CD4-positive, CD25-positive, alpha-beta regulatory T cell (primary cell): ENCODE data around the gene MAGI1. TPM values are rescaled to one million over a fixed set of nuclear protein-coding genes. Genes with fewer than 3 reads are reported as not detected.

Source experiments
- ATAC-seq, 2 donors: fragments of 150-1000 bp; cut with Tn5 transposase; one replicate each; pipeline ENCODE4 v1.10.0; 2021; ENCODE audit warnings: low read depth in 2 of 2, moderate number of reproducible peaks in 2 of 2, moderate library complexity in 1 of 2
- DNase-seq, 3 donors: peaks; one replicate each; pipeline versions ENCODE4 v3.0.0 to v3.0.0-alpha.2; 2012 to 2022; ENCODE audit warnings: mixed read lengths in 1 of 3
- H3K27ac ChIP-seq: one replicate; pipeline ENCODE4 v1.7.0; 2013; ENCODE audit warnings: mild to moderate bottlenecking, low read length; ENCODE audit not compliant: insufficient read depth, poor library complexity, severe bottlenecking
- H3K27me3 ChIP-seq: one replicate; pipeline ENCODE4 v1.7.0; 2013; ENCODE audit warnings: low read length; ENCODE audit not compliant: control insufficient read depth, insufficient read depth
- H3K36me3 ChIP-seq: one replicate; pipeline ENCODE4 v1.7.0; 2013; ENCODE audit warnings: mild to moderate bottlenecking, low read length, moderate library complexity; ENCODE audit not compliant: control insufficient read depth, insufficient read depth
- H3K4me1 ChIP-seq: 2 replicates; pipeline ENCODE4 v1.7.0; 2013; ENCODE audit warnings: mild to moderate bottlenecking, low read length; ENCODE audit not compliant: insufficient read depth, control insufficient read depth, poor library complexity, severe bottlenecking
- H3K4me3 ChIP-seq: one replicate; pipeline ENCODE4 v1.7.0; 2013; ENCODE audit warnings: low read depth, mild to moderate bottlenecking, low read length, moderate library complexity
- H3K9me3 ChIP-seq, 2 experiments: 1 replicate in 1 of 2; 2 replicates in 1 of 2; pipeline ENCODE4 v1.7.0; 2013; ENCODE audit warnings: low read length in 2 of 2, mild to moderate bottlenecking in 1 of 2, moderate library complexity in 1 of 2; ENCODE audit not compliant: control insufficient read depth in 2 of 2
- H3K27ac Mint-ChIP-seq, 3 donors: one replicate each; pipeline ENCODE4 v1.8.0; 2020 to 2022; ENCODE audit warnings: mild to moderate bottlenecking in 3 of 3, mixed read lengths in 3 of 3, moderate library complexity in 2 of 3
- H3K27me3 Mint-ChIP-seq: one replicate; pipeline ENCODE4 v1.8.0; 2022; ENCODE audit warnings: mild to moderate bottlenecking, mixed read lengths
- H3K36me3 Mint-ChIP-seq: one replicate; pipeline ENCODE4 v1.8.0; 2020; ENCODE audit warnings: mixed read lengths
- H3K4me1 Mint-ChIP-seq, 4 donors: one replicate each; pipeline ENCODE4 v1.8.0; 2020 to 2022; ENCODE audit warnings: mixed read lengths in 4 of 4, mild to moderate bottlenecking in 1 of 4
- H3K4me3 Mint-ChIP-seq, 4 donors: one replicate each; pipeline ENCODE4 v1.8.0; 2020 to 2022; ENCODE audit warnings: mild to moderate bottlenecking in 4 of 4, mixed read lengths in 4 of 4, moderate library complexity in 3 of 4
- H3K9me3 Mint-ChIP-seq, 7 donors: one replicate each; pipeline ENCODE4 v1.8.0; 2020 to 2022; ENCODE audit warnings: mixed read lengths in 7 of 7, mild to moderate bottlenecking in 3 of 7, moderate library complexity in 2 of 7
- polyA plus RNA-seq, 4 donors: library from polyadenylated mRNA; unstranded; fragments of 300-500 nt; fragmentation: Illumina TruSeq; gene quantifications; one replicate each; pipeline ENCODE4 v1.2.3, GENCODE V29; 2021
- total RNA-seq: library from RNA; stranded (reverse); gene quantifications from one replicate; pipeline ENCODE4 v1.2.3, GENCODE V29; 2022

Gene MAGI1
- total and polyA plus RNA-seq, 5 donors from 2014 or later, result 0.10 to 0.44 (median 0.19) TPM; not detected in 1

DNA sequence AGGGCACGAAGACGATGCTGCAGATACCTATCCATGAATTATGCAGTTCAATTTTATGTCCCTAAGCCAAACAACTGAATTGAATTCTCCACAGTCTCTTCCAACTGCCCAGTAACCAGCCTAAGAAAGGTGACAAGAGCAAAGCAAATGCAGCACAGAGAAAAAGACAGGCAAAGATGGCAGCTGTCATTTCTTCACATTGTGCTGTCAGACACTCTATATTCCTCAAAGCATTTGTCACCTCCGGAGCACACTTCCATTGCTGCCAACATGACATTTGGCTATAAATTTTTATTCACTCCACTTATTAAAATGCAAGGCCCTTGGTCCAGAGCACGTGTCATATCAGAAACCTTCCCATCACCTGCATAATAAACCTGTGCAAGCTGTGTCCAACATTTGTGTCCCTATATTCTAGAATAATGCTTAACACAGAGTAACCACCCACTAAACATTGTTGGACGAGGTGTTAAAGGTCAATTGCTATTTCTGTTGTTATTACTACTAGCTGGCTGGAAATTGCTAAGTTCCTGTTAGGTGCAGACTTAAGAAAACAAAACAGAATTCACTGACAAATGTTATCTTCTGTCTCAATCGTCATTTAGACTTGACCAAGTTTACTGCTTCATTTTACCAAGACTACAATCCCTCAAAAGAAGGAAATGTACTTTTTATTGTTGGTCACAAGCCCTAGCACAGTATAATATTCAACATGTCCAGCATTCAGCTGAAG is 89.7 kb downstream of the MAGI1 start:
- H3K27ac ChIP-seq, result no peak overlapping the region
- H3K4me3 Mint-ChIP-seq, result no peak overlapping the region
- H3K4me1 Mint-ChIP-seq, result no peaks in the 10 kb centered on the region
- no peak overlapping the region for H3K4me3 ChIP-seq
- peaks cover 0 to 2% (median 0%) of the 10 kb centered on the region in 7 donors for H3K9me3 Mint-ChIP-seq
- H3K27me3 Mint-ChIP-seq, result no peaks in the 10 kb centered on the region
- no peaks in the 10 kb centered on the region for H3K27me3 ChIP-seq
- H3K36me3 ChIP-seq, result no peaks in the 10 kb centered on the region
- no peak for ATAC-seq
- no peak overlapping the region for H3K27ac Mint-ChIP-seq
- H3K4me1 ChIP-seq, result no peaks in the 10 kb centered on the region
- no peak for DNase-seq
- H3K36me3 Mint-ChIP-seq, result no peaks in the 10 kb centered on the region
- H3K9me3 ChIP-seq, result no peaks in the 10 kb centered on the region

DNA sequence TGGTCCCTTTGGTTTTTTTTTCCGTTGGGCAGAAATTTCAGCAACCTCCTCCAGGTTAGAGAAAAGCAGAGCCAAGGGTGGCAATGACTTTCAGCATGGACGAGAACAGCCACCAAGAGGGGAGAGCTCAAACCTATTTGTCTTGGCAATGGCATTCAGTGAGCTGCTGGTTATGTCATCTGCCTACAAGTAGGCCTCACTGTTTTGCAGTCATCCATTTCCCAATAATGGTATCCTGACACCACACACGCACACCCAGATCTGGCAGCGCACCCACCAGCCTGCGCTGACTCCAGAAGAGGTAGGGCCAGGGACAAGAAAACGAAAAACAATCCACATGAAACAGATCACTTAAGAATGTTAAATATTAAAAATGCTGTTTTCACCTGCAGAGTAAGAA is 92.3 kb downstream of the MAGI1 start:
- no peak for ATAC-seq
- H3K27me3 ChIP-seq, result no peaks in the 10 kb centered on the region
- H3K27ac ChIP-seq, result no peak overlapping the region
- no peak overlapping the region for H3K4me3 ChIP-seq
- H3K36me3 ChIP-seq, result no peaks in the 10 kb centered on the region
- peaks cover 0 to 2% (median 0%) of the 10 kb centered on the region in 7 donors for H3K9me3 Mint-ChIP-seq
- no peak for DNase-seq
- no peaks in the 10 kb centered on the region for H3K4me1 Mint-ChIP-seq
- no peaks in the 10 kb centered on the region for H3K36me3 Mint-ChIP-seq
- no peak overlapping the region for H3K4me3 Mint-ChIP-seq
- H3K9me3 ChIP-seq, result no peaks in the 10 kb centered on the region
- peak overlapping the region in 1 of 3 donors; percentile 20 for H3K27ac Mint-ChIP-seq
- H3K27me3 Mint-ChIP-seq, result peaks cover 7% of the 10 kb centered on the region
- H3K4me1 ChIP-seq, result no peaks in the 10 kb centered on the region

DNA sequence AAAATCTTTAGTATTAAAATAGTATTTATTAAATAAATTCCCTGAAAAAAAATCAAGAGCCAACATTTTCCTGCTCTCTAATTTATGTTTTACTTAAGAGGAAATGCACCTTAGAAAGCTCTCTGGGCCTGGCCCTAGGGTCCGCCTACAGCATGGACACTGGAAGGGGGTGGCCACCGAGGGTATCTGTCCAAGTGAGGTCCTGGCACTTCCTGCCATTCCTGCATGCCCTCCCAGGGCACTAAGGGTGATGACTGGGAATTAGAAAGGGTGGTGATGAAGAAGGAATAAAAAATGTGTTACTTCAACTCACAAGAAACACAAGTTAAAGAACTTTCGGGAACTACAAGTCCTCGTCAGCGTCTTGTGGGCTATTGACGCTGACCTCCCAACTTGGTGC is 92.8 kb downstream of the MAGI1 start:
- Mint-ChIP-seq H3K9me3 (peaks cover 0 to 2% (median 0%) of the 10 kb centered on the region in 7 donors), H3K4me3 (no peak overlapping the region), H3K27ac (no peak overlapping the region), H3K36me3 (no peaks in the 10 kb centered on the region), H3K4me1 (no peaks in the 10 kb centered on the region), H3K27me3 (peaks cover 7% of the 10 kb centered on the region)
- H3K4me3 ChIP-seq, result no peak overlapping the region
- H3K9me3 ChIP-seq, result no peaks in the 10 kb centered on the region
- ATAC-seq, result no peak
- H3K27me3 ChIP-seq, result no peaks in the 10 kb centered on the region
- no peaks in the 10 kb centered on the region for H3K4me1 ChIP-seq
- no peak for DNase-seq
- H3K36me3 ChIP-seq, result no peaks in the 10 kb centered on the region
- H3K27ac ChIP-seq, result no peak overlapping the region

DNA sequence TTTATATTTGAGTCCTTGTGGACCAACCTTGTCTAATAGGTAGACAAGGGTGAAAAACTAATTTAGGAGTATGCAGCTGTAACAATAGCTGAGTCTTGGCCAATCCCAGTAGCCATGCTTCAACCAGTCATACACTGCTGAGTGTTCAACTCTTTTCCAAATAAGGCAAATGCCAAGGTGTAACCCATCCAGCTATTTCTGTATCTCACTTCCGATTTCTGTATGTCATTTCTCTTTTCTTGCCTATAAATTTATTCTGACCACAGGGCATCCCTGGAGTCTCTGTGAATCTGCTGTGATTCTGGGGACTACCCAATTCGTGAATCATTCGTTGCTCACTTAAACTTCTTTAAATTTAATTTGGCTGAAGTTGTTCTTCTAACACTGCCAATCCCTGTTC is 93.2 kb downstream of the MAGI1 start:
- no peaks in the 10 kb centered on the region for H3K9me3 ChIP-seq
- no peak for DNase-seq
- H3K36me3 ChIP-seq, result no peaks in the 10 kb centered on the region
- H3K4me1 Mint-ChIP-seq, result no peaks in the 10 kb centered on the region
- H3K9me3 Mint-ChIP-seq, result peaks cover 0 to 2% (median 0%) of the 10 kb centered on the region in 7 donors
- H3K27me3 Mint-ChIP-seq, result peaks cover 7% of the 10 kb centered on the region
- no peak for ATAC-seq
- no peak overlapping the region for H3K4me3 Mint-ChIP-seq
- no peak overlapping the region for H3K27ac ChIP-seq
- H3K36me3 Mint-ChIP-seq, result no peaks in the 10 kb centered on the region
- H3K27ac Mint-ChIP-seq, result no peak overlapping the region
- H3K4me1 ChIP-seq, result no peaks in the 10 kb centered on the region
- no peaks in the 10 kb centered on the region for H3K27me3 ChIP-seq
- H3K4me3 ChIP-seq, result no peak overlapping the region

DNA sequence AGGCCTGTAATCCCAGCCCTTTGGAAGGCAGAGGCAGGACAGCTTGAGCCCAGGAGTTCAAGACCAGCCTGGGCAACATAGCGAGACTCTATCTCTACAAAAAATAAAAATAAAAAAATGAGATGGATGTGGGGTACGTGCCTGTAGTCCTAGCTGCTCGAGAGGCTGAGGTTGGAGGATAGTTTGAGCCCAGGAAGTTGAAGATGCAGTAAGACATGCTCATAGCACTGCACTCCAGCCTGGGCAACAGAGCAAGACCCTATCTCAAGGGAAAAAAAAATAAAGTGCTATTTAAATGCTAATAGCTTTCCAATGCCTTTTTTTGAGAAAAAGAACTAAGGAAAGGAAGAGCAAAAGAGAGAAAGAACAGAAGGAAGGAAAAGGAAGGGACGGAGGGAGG is 94.5 kb downstream of the MAGI1 start:
- Mint-ChIP-seq H3K36me3 (no peaks in the 10 kb centered on the region), H3K27me3 (peaks cover 7% of the 10 kb centered on the region), H3K9me3 (peaks cover 0 to 2% (median 0%) of the 10 kb centered on the region in 7 donors), H3K4me1 (no peaks in the 10 kb centered on the region), H3K4me3 (no peak overlapping the region), H3K27ac (no peak overlapping the region)
- Histone ChIP-seq H3K4me1 (no peaks in the 10 kb centered on the region), H3K27me3 (no peaks in the 10 kb centered on the region), H3K4me3 (no peak overlapping the region), H3K36me3 (no peaks in the 10 kb centered on the region), H3K9me3 (no peaks in the 10 kb centered on the region), H3K27ac (no peak overlapping the region)
- DNase-seq (no peak), ATAC-seq (no peak)

DNA sequence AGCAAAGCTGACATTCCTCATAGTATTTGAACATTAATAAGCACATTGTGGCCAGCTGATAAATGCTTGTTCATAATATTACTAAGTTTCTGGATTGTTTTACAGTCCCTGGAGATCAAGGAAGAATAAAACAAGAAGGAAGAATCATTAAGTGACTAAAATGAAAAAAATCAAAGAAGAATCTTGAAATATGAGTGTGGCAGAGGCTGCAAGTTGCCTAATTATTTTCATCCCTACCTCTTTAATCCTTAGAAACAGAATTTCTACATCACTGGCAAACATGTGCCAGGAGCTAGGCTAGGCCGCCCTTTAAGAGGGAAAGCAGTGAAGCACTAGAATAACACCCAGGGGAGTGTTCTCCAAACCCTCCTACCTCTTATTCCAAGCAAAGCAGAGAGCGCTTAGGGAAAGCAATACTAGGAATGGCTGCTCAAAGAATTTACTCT is 98.9 kb downstream of the MAGI1 start:
- no peak for DNase-seq
- no peak overlapping the region for H3K27ac ChIP-seq
- no peaks in the 10 kb centered on the region for H3K4me1 ChIP-seq
- Mint-ChIP-seq H3K36me3 (no peaks in the 10 kb centered on the region), H3K4me3 (no peak overlapping the region), H3K4me1 (no peaks in the 10 kb centered on the region), H3K27me3 (peaks cover 9% of the 10 kb centered on the region), H3K9me3 (peaks cover 0 to 3% (median 0%) of the 10 kb centered on the region in 7 donors), H3K27ac (no peak overlapping the region)
- no peaks in the 10 kb centered on the region for H3K27me3 ChIP-seq
- no peak for ATAC-seq
- no peaks in the 10 kb centered on the region for H3K36me3 ChIP-seq
- H3K9me3 ChIP-seq, result no peaks in the 10 kb centered on the region
- H3K4me3 ChIP-seq, result no peak overlapping the region

DNA sequence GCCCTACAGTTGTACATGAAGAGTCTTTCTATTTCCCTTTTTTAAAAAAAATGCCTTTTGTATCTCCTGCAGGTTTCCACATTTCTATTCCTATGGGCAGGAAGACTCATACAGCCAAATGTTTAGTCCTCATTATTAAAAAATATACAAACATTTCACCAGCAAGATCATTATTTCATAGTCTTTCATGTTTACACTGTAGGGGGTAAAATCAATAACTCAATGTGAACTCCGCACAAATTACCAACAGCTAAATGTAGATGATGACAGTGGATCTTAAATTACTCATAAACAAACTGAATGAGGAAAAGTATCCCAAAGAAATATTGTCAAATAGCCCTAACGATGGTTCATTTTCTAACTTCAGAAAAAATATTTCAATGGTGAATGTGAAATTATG is 99.5 kb downstream of the MAGI1 start:
- Mint-ChIP-seq H3K4me1 (no peaks in the 10 kb centered on the region), H3K9me3 (peaks cover 0 to 4% (median 0%) of the 10 kb centered on the region in 7 donors), H3K4me3 (no peak overlapping the region), H3K27ac (no peak overlapping the region), H3K36me3 (no peaks in the 10 kb centered on the region), H3K27me3 (peaks cover 11% of the 10 kb centered on the region)
- ATAC-seq, result no peak
- no peaks in the 10 kb centered on the region for H3K9me3 ChIP-seq
- no peaks in the 10 kb centered on the region for H3K36me3 ChIP-seq
- H3K4me3 ChIP-seq, result no peak overlapping the region
- no peaks in the 10 kb centered on the region for H3K4me1 ChIP-seq
- no peak for DNase-seq
- no peaks in the 10 kb centered on the region for H3K27me3 ChIP-seq
- no peak overlapping the region for H3K27ac ChIP-seq

DNA sequence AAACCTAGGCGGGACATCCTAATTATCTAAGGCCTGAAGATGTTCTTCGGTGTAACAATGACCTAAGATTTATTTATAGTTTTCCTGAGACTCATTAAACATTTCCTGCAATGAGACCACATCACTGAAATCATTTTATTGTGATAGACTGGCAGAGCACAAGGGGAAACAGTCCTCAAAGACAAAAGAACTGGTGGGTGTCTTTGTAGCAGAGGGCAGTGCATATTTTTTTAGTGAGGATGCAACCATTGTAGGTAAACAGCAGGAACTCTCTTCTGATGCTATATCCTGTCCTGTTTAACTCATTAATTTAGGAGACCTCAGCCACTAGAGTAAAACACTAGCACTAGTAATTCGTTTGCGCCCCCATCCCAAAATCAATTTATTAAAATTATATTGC is 100.0 kb downstream of the MAGI1 start:
- Mint-ChIP-seq H3K27me3 (peaks cover 11% of the 10 kb centered on the region), H3K27ac (no peak overlapping the region), H3K9me3 (peaks cover 0 to 4% (median 0%) of the 10 kb centered on the region in 7 donors), H3K4me3 (no peak overlapping the region), H3K36me3 (no peaks in the 10 kb centered on the region), H3K4me1 (no peaks in the 10 kb centered on the region)
- Histone ChIP-seq H3K36me3 (no peaks in the 10 kb centered on the region), H3K27me3 (no peaks in the 10 kb centered on the region), H3K27ac (no peak overlapping the region), H3K4me1 (no peaks in the 10 kb centered on the region), H3K9me3 (no peaks in the 10 kb centered on the region), H3K4me3 (no peak overlapping the region)
- no peak for ATAC-seq
- DNase-seq, result no peak
